NCI-H1048 (cell line): ENCODE results near the gene TBX3.

ENCODE experiments used
- DNase-seq: peaks from one replicate; lab custom pipeline; 2025; lab: John Stamatoyannopoulos, UW

The TBX3 gene

DNA sequence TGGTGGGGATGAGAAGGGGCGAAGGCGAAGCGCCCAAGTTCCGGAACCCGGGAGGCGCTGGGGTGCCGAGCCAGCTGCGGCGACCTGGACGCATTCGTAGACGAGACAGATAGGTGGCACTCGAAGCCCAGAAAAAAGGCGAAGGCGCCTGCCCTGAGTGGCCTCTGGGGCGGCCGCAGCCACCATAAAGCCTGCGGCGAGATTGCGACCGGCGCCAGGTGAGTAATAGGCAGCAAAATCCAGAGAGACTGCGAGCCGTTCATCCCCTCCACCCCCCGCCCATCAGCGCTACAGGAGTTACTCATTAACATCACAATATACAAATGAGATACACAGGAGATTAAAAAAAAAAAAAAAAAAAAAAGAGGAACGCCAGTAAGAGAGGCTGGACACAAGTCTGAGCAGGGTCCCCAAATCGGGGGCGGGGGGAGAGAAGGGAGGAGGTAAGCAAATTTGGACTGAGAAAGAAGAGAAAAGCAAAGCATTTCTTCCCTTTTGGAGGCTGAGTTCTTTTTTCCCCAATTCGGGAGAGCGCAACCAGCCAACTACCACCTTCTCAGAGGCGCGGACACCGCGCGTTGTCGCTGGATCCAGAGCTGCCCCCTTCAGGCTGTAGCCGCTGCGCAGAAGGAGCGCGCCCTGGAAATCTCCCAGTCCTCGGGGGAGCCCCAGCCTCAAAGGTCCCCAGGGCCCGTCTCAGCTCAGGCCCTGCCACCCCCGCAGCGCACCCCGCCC lies 15.7 kb downstream of the TBX3 start:
- DNase-seq, result no peak

DNA sequence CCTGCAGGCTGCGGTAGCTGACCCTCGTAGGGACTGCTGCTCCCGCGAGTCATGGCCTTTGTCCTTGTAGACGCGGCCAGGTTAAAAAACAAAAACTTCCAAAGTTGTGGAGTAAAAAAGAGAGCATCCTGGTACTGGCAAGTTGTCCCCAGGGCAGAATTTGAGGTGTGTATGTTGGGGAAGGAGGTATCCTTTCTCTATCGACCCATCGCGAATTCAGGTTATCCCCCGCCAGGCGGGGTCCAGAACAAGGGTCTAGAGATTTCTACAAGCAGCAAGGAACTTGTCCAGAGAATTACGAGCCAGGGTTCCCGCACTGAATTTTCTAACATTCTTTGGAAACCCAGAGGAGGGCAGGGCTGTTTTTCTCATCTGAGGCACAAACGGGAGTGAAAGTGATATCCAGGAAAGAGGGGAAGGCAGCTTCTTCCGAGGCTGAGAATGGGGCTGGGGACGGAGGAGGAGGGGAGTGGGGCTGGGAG lies 16.3 kb downstream of the TBX3 start:
- DNase-seq, result no peak

DNA sequence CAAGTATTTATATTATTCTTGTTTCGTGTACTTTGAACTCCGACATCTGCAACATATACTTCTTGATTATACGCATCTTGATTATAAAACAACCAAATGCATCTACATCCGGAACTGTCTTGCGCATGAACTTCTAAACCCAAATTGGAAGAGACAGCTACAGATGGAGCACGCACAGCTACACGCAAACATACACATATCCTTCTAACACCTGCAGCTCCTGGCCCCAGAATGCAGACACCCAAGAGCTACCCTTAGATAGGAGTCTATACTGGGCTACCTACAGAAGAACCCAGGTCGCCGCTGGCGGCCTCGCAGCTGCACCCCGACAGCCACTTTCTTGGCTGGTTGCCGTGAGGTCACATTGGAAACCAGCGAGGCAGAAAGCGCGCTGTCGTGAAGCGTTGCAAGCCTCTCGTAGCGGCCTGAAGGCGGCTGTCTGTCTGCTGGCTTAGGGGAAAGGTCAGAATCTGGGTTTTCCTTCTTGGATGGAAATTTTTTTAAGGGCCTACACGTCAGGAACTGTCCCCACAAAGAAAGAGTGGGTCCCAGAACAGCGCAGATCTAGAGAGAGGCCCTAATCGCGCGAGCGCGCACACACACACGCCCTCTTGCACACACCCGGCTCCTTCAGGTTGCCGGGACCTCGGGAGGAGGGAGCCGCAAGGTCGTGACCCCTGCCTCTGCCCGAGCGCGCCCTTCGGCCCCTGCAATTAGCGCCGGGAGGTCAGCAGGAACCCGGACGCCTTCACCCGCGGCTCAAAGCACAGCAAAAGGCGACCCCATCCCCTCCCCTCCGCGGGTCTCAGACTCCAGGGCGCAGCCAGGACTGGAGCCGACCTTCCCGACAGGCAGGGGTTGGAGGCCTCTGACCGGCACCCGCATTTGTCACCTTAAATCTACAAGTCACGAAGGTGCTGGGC lies 17.0 kb downstream of the TBX3 start:
- no peak for DNase-seq

DNA sequence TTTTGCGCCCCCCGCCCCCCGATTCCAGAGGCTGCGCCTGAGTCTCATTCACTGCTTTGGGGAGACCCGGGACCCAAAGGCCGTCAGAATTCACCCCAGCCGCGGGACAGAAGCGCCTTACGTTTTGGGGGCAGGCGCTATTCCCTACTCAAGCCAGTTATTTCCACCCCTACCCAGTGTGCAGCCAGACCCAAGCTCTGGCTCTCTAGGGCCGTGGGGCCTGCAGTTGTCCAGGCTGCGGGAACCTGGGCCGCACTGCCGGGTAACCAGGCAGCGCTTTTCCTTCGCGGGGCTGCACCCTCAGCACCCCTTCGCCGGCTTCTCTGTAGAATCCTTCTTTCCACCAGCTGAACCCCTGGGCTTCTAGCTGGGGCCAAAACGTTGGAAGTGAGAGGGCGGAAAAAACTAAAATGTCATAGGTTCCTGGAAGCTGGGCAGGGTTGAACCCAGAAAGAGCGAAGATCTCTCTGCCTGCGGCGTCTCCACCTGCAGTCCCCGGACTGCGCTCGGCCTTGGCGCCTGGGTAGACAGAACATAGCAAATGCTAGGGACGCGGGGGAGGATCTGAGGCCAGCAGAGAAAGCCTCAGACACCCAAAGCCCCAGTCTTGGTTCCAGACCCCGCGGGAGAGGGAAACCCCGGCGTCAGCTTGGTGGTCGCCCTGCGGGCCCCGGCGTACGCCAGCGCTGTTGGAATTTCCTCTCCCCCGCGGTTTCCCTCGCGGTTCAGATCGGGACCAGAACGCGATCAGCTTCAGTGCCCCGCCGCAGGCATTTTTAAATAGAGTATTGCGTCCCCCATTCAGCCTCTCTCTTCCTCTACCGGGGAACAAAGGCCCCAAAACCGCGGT lies 18.3 kb downstream of the TBX3 start:
- no peak for DNase-seq

DNA sequence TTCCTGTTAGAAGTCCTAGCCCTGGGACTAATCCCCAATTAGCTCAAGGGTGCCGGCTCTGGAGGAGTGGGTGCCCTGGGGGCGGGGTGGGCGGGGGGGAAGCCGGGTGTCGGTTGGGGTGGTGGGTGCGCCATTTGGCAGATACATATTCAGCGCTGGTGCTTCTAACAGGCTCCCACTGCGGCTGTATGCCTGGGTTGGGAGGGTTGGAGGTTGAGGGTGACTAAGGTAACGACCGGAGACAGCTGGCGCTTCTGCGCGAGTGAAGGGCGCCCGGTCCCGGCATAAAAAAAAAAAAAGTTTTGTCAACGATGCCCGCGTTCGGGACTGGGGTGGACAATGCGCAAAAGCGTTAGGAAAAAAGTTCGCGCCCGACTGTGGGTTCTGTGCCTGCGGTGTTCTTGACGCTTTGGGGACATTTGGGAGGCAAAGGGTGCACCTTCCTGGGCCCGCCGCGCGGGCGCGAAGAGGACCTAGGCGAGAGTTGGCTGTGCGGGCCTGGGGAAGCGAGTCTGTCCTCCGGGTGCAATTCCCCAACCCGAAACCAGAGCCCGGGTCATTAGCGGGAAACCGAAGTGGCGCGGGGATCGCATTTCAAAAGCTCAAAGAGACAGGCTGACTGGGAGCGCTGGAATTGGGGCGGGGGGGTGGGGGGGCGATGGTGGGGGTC lies 19.2 kb downstream of the TBX3 start:
- DNase-seq, result no peak

DNA sequence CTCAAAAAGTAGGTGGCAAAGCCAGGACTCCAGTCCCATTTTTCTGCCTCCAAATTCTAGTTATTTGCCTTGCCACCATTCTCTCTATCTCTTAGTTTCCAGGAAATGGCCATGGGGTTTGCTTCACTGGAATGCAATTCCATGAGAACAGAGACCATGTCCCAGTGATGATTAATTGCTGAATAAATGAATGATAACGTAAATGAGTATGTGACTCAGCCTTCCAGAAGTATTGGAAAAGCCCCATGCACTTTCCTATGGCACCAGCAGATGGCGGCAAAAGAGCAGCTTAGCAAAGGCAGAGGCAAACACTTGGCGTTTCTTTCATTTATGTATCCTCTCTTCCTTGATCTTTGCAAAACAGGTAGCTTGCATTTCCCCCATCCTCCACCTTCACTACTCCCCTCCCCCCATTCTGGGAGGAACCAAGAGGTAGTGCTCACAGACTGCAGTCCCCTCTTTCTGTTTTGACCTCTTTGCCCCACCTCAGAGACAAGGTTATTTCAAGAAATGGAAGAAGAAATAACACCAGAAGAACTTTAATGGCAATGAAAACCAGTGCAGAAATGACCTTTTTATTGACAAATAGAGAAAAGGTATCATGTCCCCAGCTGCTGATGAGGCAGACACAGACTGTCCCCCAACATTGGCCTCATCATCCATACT lies 21.3 kb downstream of the TBX3 start:
- DNase-seq, result no peak

DNA sequence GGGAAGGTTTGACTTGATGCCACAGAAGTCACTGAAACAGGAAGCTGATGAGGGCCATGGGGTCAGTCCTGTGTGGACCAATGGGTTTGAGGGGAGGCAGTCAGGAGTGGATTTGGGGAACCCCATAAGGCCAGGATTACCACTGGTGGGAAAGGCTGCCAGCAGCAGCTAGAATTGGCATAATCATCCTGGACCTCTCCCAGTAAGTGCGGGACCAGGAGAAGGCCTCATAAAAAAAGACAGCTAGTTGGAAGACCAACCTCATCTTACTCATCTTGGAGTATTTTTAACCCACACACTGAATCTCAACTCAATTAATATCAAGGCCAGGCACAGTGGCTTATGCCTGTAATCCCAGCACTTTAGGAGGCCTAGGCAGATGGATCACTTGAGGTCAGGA lies 22.7 kb downstream of the TBX3 start:
- DNase-seq, result no peak

DNA sequence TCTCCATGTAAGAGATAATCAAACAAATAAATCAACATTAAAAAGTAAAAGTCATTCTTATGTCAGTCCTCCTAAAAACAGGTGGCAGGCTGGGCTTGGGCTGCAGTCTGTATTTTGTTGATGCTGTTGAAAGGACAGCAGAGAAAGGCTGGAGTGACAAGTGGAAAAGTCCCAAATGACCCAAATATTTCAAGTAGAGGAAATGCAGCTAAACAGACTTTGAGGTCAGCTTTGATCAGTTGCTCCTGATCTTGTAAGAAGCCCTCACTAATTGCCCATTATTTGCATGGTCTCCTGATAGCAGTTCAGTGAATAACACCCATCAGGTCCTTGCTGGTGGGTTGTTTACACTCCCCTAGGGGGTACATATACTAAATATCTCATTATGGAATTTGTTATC lies 24.9 kb downstream of the TBX3 start:
- no peak for DNase-seq

DNA sequence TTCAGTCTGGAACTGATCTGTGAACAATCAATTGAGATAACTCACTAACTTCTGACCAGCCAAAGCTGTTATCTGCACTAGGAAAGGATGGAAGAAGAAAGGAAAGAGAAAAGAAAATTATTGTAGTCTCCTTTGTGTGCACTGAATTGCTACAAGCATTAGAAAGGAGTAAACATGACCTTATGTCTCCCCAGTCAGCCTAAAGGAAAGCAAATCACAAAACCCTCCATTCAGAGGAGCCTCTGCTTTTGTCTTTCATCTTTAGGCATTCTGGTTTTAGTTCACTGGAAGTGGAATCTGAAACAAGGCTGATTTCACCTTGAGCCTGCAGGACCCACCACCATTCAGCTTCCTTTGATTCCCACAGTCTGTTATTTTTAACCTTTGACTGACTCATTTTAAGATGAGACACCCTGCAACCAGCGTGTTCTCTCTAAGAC lies 26.0 kb downstream of the TBX3 start:
- DNase-seq, result no peak

DNA sequence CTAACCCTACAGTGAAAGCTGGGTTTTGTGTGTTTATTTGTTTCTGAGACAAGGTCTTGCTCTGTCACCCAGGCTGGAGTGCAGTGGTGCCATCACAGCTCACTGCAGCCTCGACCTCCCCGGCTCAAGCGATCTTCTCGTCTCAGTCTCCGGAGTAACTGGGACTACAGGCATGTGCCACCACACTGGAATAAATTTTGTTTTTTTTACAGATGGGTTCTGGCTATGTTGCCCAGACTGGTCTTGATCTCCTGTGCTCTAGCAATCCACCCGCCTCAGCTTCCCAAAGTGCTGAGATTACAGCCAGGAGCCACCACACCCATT lies 26.4 kb downstream of the TBX3 start:
- DNase-seq, result no peak

DNA sequence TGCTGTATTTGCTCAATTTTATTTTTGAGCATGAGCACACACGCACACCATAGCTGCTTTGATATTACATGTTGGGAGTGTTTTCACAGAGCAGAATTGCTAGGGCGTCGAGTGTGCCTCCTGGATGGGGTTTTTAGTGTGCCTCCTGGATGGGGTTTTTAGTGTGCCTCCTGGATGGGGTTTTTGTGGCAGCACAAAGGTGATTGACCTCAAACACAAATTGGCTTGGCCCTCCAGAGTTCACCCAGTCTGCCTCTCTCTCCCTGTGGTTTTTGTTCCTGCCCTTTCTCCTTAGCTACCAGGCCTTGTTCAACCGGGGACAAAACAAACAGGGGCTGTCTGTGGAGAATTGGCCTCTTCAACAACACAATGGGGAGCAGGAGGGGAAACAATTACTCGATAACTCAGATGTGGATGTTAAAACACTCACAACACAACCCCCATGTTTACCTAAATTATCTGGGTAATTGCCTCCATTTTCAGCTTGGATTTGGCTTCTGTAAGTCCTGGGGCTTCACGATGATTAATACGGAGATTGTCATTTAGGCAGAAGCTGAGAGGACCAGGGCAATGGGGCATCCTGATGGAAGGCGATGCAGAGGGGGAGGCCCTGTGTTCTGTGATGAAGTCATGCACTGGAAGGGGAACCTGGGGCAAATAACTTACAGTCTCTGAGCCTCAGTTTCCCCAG lies 26.9 kb downstream of the TBX3 start:
- no peak for DNase-seq

DNA sequence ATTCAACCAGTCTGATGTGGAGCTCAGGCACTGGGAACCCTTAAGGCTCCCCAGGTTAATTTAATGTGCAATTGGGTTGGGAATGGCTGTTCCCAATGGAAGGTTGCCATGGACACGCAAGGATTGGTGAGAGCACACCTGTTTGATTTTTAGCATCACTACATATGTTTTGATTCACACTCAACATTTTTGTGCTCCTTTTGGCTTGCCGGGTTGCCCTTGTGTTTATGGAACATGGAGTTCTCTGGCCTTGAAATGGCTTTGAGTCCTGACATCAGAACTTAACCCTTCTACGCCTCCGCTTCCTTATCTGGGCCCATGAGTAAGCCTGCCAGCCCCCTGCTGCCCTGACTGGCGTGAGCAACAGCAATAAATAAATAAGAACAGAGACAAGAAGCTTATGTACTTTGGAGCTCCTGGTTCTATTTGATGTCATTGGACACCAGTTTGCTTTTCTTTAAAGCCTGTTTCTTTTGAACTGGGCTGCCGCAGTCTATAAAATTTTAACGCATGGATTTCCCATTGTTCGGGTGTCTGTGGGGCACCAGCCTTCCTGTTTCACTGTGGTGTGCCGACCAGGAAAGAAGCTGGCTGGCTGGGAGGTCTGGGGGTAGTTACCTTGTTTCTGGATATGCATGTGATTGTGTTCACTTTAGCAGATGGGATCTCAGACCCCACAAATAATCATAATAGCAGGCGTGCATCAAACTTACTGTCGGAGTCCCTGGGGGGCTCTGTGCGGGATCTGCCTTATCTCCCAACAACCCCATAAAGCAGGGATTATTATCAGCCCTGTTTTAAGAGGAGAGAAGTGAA lies 27.8 kb downstream of the TBX3 start:
- DNase-seq, result no peak

DNA sequence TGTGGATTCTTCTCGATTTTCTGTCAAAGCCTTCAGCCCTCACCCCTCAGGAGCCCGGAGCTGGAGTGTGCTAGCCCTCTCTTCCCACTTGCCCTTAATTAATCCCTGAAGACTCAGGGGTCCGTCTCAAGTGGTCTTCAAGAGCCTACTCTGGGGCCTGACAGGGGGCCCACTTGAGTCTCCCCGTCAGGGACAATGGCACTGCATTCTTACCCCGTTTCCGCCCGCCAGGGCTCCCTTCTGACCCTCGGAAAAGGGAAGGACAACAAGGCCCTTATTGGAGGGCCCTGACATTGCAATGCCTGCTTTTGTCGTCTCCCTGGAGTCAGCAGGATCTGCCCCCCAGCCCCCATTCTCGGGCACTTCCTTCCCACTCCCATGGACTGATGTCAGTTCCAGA lies 34.4 kb downstream of the TBX3 start:
- no peak for DNase-seq

DNA sequence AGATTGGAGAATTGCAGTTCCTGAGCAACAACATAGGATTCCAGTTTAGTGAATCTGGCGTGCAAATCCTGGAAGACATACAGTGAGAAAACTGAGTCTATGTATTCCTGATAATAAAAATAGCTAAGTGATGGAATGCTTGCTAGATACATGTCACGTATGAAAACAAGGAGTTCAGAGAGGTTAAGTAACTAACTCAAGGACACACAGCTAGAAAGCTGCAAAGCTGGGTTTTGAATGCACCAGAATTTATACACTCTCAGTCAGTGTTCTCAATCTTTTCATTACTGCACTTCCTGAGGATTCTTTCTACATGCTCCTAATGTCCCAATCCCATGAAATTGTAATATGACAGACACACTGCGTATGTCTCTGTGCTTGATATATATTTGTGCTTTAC lies 35.3 kb downstream of the TBX3 start:
- no peak for DNase-seq

DNA sequence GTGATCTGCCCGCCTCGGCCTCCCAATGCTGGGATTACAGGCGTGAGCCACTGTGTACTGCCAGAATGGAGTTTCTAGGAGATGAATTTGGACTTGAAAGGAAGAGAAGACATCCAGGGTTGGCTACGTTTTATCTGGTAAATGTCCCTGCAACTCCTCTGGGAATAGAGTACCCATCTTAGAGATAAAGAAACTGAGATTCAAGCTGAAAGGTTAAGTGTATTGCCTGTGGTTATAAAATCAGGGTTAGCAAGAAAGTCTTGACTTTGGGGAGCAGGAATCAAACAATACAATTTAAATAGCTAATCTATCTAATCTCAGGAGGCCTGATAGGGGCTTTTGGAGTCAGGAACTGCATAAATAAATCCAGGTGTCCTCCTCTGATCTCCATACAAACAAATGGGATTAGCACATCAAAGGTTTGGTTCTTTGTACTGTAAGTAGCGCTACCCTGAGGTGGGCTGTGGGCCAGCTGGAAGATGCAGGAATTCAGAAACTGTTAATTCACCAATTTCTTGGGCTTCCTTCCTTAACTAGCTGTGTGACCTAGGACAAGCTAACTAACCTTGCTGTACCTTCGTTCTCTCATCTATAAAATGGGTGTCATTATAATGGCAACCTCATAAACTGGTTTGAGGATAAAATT lies 45.1 kb downstream of the TBX3 start:
- DNase-seq, result no peak

DNA sequence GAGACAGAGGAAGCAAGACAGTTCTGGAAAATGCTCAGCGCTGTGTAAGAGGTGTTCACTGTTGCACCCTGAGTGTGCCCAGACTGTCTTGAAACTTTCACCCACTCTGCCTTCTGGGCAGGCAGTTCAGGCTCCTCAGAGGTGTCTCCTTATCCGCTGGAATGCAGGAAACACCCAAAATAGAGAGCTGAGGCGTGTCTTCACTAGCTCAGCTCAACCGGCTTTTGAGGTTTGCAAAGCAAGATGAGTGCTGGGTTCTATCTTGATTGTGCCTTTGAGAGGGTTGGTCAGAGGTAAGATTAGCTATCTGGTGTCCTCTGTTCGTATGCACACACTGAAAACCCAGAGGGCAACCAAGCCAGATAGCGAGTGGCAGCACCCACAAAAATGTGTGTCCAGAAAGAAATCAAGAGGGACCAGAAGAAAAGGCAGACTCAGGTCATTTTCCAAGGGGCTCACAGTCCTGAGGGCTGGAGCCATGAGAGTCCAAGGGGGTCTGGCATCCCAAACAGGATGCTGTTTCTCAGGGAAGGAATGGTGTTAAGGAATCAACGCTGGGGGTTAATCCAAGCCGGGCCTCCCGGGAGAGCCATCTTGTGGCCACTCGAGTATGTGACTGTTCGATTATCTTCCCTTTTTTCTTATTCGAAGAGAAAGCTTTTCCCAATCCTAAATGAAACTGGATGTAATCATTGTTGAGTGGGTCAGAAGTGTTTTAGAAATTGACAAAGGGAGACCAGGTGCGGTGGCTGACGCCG lies 47.1 kb downstream of the TBX3 start:
- DNase-seq, result no peak

DNA sequence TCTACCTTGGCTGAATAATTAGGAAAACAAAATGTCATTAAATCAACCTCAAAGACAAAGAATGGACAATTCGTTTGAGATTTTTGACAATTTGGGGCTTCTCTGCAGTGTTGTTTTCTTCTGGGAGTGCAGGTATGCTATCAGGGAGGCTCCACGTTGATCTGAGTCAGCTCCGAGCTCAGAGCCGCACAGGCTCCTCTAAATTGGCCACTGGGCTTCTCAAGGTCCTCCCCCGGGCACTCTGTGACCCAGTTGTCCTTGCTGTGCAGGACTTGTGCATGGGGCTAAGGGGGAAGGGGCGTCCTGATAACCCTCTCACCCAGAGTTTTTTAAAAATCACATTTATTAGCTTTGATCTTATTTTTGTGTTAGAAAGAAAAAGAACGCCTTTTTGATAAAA lies 52.7 kb downstream of the TBX3 start:
- no peak for DNase-seq

DNA sequence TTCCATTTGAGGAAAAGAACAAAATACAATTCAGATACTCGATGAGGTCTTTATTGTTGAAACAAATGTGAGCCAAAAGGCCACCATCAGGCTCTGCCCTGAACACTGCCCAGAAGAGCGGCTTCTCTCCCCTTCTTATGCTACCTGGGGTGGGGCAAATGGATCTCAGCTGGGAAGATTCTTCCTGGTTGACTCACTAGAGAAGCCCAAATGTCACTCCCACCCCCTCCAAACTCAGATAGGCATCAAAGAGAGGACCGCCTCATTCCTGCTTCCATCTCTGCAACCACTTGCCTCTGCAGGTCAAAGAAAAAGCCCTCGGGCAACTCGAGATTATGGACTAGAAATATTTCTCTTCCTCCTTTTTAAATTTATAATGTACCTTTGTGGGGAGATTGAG lies 55.8 kb downstream of the TBX3 start:
- DNase-seq, result no peak

DNA sequence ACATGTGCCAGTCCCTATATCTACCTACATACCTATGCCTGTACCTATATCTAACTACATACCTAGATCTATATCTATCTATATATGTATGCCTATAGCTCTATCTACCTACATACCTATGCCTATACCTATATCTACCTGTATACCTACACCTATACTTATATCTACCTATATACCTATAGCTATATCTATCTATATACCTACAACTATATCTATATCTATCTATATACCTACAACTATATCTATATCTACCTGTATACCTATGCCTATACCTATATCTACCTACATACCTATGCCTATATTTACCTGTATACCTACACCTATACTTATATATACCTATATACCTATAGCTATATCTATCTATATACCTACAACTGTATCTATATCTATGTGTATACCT lies 56.6 kb downstream of the TBX3 start:
- DNase-seq, result no peak
